ENCODE results near the gene MAP2K2. TPM values are rescaled to one million over a fixed set of nuclear protein-coding genes. Genes with fewer than 3 reads are reported as not detected.

MAP2K2 gene
- total and polyA plus RNA-seq, 2 experiments from 2014 or later = 32.3 to 212 TPM

DNA sequence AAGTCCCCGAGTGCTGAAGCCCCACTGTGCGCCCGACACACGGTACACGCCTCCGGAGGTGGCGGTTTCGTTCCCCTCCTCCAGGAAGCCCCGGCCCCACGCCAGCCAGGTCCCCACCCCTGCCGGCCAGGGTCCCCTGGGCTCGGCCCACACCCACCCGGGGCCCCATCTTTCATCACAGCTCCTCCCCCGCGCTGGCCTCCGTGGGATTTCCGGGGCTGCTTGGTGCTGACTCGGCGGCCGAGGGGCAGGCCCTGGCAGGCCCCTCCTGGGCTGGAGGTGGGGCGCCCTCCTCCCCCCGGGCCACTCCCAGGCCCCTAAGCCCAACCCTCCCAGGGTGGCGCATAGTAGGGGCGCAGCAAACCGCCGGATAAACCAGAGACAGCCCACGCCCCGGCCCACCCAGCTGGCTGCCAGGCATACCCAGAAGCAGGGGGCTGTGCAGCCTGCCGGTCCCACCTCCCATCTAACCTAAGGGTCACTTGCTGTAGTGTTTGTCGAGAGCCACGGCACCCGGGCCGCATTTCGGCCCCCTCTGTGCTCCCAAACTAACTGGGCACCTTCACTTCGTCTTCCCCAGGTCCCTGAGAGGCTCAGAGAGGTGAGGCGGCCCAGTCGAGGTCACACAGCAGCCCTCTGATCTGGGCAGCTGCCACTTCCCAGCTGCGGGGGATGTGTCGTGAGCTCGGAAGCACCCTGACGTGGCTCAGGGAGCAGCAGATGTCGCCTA, 63.9 kb downstream of the MAP2K2 start:
- Histone ChIP-seq H3F3A (ENCODE audit: insufficient read depth) (peaks cover 21% of the 10 kb centered on the region), H3K79me2 (ENCODE audit: insufficient read depth) (peaks cover 100% of the 10 kb centered on the region), H3K9me2 (ENCODE audit: insufficient read depth) (no peaks in the 10 kb centered on the region), H3K9me3 (ENCODE audit: low read depth) (no peaks in the 10 kb centered on the region), H3K4me3 (peak overlapping the region; percentile 82), H3K27me3 (replicated peaks; ENCODE audit: insufficient read depth) (no peaks in the 10 kb centered on the region), H3K27ac (peak overlapping the region; percentile 95), H3K9ac (peak overlapping the region; percentile 85), H3K4me1 (ENCODE audit: insufficient read depth) (peaks cover 51% of the 10 kb centered on the region), H3K4me2 (ENCODE audit: unreplicated experiment) (peak overlapping the region; percentile 77), H3K36me3 (ENCODE audit: low read depth) (no peaks in the 10 kb centered on the region), H2AFZ (no peak overlapping the region), H4K20me1 (ENCODE audit: insufficient read depth) (peaks cover 3% of the 10 kb centered on the region; the same call in 1 of the 2 replicates)
- in situ Hi-C loops (cut with MboI) = no loop called here
- no peak for TF ChIP-seq EZH2phosphoT487 (IDR thresholded peaks at IDR 0.05; ENCODE audit: insufficient read depth, low read depth)
- TF ChIP-seq EZH2 (IDR thresholded peaks at IDR 0.05; ENCODE audit: insufficient read depth, poor library complexity, severe bottlenecking) = no peak
- DNase-seq = peak; percentile 85
- 7 to 15% methylated on average over 21 to 36 of the region's 42 CpGs for WGBS, 2 experiments (ENCODE audit: low coverage in 1 of 2, low lambda C conversion rate in 2 of 2, missing lambda C conversion rate in 2 of 2)

DNA sequence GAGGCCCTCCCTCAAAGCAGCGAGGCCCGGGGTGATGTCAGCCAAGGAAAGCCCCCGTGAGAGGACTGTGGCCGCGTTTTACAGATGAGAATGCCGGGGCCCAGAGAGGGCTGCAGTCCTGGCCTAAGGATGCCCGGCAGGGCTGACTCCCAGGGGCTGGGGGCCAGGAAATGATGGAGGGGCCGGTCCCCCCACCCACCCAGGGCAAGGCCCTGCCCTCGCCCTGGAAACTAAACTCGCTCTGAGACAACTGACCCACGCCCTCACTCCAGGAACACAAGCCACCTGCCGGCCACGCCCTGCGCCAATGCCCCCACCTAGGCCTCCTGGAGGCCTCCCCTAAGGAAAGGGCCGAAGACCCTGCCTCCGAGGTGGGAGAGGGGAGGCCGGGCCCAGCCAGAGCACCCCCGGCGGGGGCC, 64.5 kb downstream of the MAP2K2 start:
- peaks cover 51% of the 10 kb centered on the region for H3K4me1 ChIP-seq (ENCODE audit: insufficient read depth)
- H3K9me2 ChIP-seq (ENCODE audit: insufficient read depth) = no peaks in the 10 kb centered on the region
- H3F3A ChIP-seq (ENCODE audit: insufficient read depth) = peaks cover 21% of the 10 kb centered on the region
- H4K20me1 ChIP-seq (ENCODE audit: insufficient read depth) = peaks cover 3% of the 10 kb centered on the region; the same call in 1 of the 2 replicates
- peaks cover 100% of the 10 kb centered on the region for H3K79me2 ChIP-seq (ENCODE audit: insufficient read depth)
- no peaks in the 10 kb centered on the region for H3K36me3 ChIP-seq (ENCODE audit: low read depth)
- TF ChIP-seq EZH2phosphoT487 (IDR thresholded peaks at IDR 0.05; ENCODE audit: insufficient read depth, low read depth) (no peak), EZH2 (IDR thresholded peaks at IDR 0.05; ENCODE audit: insufficient read depth, poor library complexity, severe bottlenecking) (no peak)
- 3 to 9% methylated on average over 5 to 19 of the region's 19 CpGs for WGBS, 2 experiments (ENCODE audit: low coverage in 1 of 2, low lambda C conversion rate in 2 of 2, missing lambda C conversion rate in 2 of 2)
- in situ Hi-C loops (cut with MboI) = no loop called here
- peak overlapping the region; percentile 85 for H3K9ac ChIP-seq
- H3K27ac ChIP-seq = peak overlapping the region; percentile 95
- peak overlapping the region; percentile 82 for H3K4me3 ChIP-seq
- H3K27me3 ChIP-seq (replicated peaks; ENCODE audit: insufficient read depth) = no peaks in the 10 kb centered on the region
- no peak overlapping the region for H2AFZ ChIP-seq
- peak; percentile 67 for DNase-seq
- H3K4me2 ChIP-seq (ENCODE audit: unreplicated experiment) = peak overlapping the region; percentile 77
- no peaks in the 10 kb centered on the region for H3K9me3 ChIP-seq (ENCODE audit: low read depth)

DNA sequence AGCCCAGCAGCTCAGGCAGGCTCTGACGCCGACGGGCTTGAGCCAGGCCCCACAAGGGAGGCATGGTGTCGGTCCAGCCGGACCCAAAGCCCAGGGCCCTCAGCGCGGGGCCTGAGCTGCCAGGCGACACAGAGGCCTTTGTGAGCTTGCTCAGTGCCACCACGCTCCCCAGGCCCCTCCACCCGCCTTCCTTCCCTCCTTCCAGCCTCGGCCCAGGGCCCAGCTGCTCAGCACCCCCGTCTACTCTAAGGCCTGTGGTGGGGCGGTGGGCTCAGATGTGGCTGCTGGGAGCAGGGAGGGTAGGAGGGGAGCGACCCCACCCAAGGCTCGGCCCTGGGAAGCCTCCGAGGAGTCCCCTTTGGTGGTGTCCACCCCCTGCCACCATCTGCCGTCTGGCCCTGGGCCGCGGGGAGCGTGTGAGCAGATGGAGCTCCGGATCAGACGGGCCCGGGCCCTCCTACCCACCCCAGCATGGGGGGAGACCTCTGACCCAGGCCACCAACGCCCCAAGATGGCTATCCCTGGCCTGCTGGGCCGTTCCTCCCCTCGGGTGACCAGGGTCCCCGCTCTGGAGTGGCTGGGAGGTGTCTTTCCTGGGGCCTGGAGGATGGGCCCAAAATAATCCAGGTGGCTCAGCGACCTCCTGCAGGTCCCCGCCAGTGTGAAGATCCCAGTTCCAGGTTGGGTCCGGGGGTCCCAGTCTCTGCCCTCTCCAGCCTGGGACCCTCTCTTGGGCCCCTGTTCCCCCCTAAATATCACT, 65.0 kb downstream of the MAP2K2 start:
- no peak for TF ChIP-seq EZH2phosphoT487 (IDR thresholded peaks at IDR 0.05; ENCODE audit: insufficient read depth, low read depth)
- no peak for TF ChIP-seq EZH2 (IDR thresholded peaks at IDR 0.05; ENCODE audit: insufficient read depth, poor library complexity, severe bottlenecking)
- H3K9me3 ChIP-seq (ENCODE audit: low read depth) = no peaks in the 10 kb centered on the region
- WGBS, 2 experiments (ENCODE audit: low coverage in 1 of 2, low lambda C conversion rate in 2 of 2, missing lambda C conversion rate in 2 of 2) = 5 to 10% methylated on average over 27 to 30 of the region's 30 CpGs
- H4K20me1 ChIP-seq (ENCODE audit: insufficient read depth) = peaks cover 3% of the 10 kb centered on the region; the same call in 1 of the 2 replicates
- peaks cover 51% of the 10 kb centered on the region for H3K4me1 ChIP-seq (ENCODE audit: insufficient read depth)
- peaks cover 21% of the 10 kb centered on the region for H3F3A ChIP-seq (ENCODE audit: insufficient read depth)
- H3K27ac ChIP-seq = peak overlapping the region; percentile 95
- no peak overlapping the region for H2AFZ ChIP-seq
- H3K36me3 ChIP-seq (ENCODE audit: low read depth) = no peaks in the 10 kb centered on the region; the same call in 1 of the 2 replicates
- no peaks in the 10 kb centered on the region for H3K9me2 ChIP-seq (ENCODE audit: insufficient read depth)
- H3K9ac ChIP-seq = peak overlapping the region; percentile 85
- H3K4me3 ChIP-seq = peak overlapping the region; percentile 82
- peak; percentile 58 for DNase-seq
- H3K27me3 ChIP-seq (replicated peaks; ENCODE audit: insufficient read depth) = no peaks in the 10 kb centered on the region
- peaks cover 100% of the 10 kb centered on the region for H3K79me2 ChIP-seq (ENCODE audit: insufficient read depth)
- H3K4me2 ChIP-seq (ENCODE audit: unreplicated experiment) = peak overlapping the region; percentile 77
- in situ Hi-C loops (cut with MboI) = no loop called here

GRCh38 chr19:4057931-4058692, 65.8 kb downstream of the MAP2K2 start:
- WGBS, 2 experiments (ENCODE audit: low coverage in 1 of 2, low lambda C conversion rate in 2 of 2, missing lambda C conversion rate in 2 of 2) = 3 to 4% methylated on average over 18 to 21 of the region's 22 CpGs
- in situ Hi-C loops (cut with MboI) = no loop called here
- no peak for TF ChIP-seq EZH2phosphoT487 (IDR thresholded peaks at IDR 0.05; ENCODE audit: insufficient read depth, low read depth)
- TF ChIP-seq EZH2 (IDR thresholded peaks at IDR 0.05; ENCODE audit: insufficient read depth, poor library complexity, severe bottlenecking) = no peak
- H3F3A ChIP-seq (ENCODE audit: insufficient read depth) = peaks cover 27% of the 10 kb centered on the region
- peaks cover 52% of the 10 kb centered on the region for H3K4me1 ChIP-seq (ENCODE audit: insufficient read depth)
- H2AFZ ChIP-seq = no peak overlapping the region
- H3K4me2 ChIP-seq (ENCODE audit: unreplicated experiment) = peak overlapping the region; percentile 77
- H3K9me3 ChIP-seq (ENCODE audit: low read depth) = no peaks in the 10 kb centered on the region
- H3K9me2 ChIP-seq (ENCODE audit: insufficient read depth) = no peaks in the 10 kb centered on the region
- peak overlapping the region; percentile 85 for H3K9ac ChIP-seq
- H3K4me3 ChIP-seq = peak overlapping the region; percentile 82
- peaks cover 3% of the 10 kb centered on the region; the same call in 1 of the 2 replicates for H4K20me1 ChIP-seq (ENCODE audit: insufficient read depth)
- peaks cover 100% of the 10 kb centered on the region for H3K79me2 ChIP-seq (ENCODE audit: insufficient read depth)
- H3K27me3 ChIP-seq (replicated peaks; ENCODE audit: insufficient read depth) = no peaks in the 10 kb centered on the region
- peaks cover 7% of the 10 kb centered on the region for H3K36me3 ChIP-seq (ENCODE audit: low read depth)
- H3K27ac ChIP-seq = peak overlapping the region; percentile 95
- DNase-seq = peak; percentile 97

Measured in GM23248 (cell line).